Activated T-cell treated with anti-CD3 and anti-CD28 coated beads for 1 hour (primary cell): ENCODE data around the gene LRRK1.
A peak's percentile ranks its signal among the peaks of the same experiment; 100 is the strongest.

Source experiments
- DNase-seq: peaks from one replicate; pipeline ENCODE4 v3.0.0-alpha.2; 2020; ENCODE audit warnings: low read depth

Gene LRRK1

GRCh38 chr15:100909989-100910955, 8.9 kb upstream of the LRRK1 start:
- no peak for DNase-seq

- DNase-seq, result no peak
These were observed 8.1 kb upstream of the LRRK1 start for GRCh38 chr15:100911086-100911485.

GRCh38 chr15:100913961-100914360, 5.2 kb upstream of the LRRK1 start:
- DNase-seq, result no peak

DNA sequence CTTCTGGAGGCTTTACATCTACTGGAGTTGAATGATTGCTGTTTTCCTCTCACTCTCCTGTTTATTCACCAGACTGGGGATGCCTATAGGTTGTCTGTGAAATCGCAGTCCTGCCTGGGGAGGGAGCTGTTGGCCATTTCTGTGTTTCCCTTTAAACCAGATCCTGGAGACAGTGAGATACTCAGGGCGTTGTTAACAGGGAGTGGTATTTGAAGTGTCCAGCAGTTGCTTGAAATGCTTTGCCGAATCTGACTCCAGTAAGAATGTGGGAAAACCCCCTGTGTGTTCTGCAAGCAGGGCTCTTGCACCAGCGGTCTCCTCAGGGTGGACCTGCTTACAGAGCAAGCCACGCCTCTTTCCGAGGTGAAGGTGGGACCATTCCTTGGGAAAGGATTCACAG, 4.3 kb upstream of the LRRK1 start:
- DNase-seq, result no peak

DNA sequence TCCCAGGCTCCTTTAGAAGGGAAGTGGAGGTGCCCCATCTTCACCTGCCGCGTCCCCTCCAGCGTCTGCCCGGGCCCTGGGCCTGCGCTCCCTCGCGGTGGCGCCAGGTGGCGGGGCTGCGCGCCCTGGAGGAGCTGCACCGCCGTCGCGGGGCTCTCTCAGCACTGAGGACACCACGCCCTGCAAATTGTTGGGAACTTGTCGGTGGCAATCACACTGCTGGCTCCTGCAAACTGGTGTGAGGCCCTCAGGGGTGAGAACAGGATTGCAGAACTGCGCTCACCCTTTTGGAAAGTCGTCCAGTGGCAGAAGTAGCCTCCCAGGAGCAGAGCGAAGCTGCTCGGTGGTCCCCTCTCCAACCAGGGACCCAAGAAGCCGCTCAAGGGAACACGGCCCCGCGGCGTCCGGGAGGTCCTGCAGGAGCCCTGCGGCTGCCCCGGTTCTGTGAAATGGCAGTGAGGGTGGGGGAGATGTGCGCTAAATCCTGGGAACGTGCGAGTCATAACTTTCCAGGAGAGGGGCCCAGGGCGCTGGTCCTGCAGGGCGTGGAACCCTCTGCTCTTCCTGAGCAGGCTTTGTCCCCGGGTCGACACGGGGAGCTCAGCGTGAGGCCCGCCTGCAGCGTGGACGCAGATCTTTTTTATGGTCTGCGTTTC, 995 bp upstream of the LRRK1 start:
- DNase-seq, result peak; percentile 54

GRCh38 chr15:100919481-100920405, 586 bp downstream of the LRRK1 start:
- DNase-seq, result no peak

DNA sequence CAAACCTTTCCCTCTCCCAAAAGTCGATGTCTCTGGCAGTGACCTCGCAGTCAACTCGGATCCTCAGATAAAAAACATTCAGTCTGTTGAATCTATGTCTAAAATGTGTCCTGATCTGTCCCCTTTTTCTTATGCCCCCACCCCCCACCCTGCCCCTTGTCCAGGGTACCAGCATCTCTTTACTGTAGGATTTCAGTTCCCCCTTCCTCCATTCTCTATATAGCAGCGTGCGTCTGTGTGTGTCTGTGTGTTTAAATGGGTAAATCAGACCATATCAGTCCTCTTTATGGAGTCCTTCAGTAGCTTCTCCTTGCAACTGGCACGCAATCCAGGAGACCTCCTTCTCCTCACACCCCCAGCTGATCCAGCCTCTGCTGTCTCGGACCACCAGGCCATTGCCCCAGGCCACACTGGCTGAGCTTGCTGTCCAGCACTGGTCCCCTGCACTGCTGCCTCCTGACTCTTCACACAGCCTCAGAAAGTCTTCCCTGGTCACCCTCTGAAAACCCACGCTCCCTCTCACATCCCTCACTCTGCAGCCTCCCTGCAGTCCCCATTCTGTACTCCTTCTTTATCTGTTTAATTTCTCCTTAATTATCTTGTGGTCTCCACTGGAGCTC, 1.5 kb downstream of the LRRK1 start:
- DNase-seq, result no peak

DNA sequence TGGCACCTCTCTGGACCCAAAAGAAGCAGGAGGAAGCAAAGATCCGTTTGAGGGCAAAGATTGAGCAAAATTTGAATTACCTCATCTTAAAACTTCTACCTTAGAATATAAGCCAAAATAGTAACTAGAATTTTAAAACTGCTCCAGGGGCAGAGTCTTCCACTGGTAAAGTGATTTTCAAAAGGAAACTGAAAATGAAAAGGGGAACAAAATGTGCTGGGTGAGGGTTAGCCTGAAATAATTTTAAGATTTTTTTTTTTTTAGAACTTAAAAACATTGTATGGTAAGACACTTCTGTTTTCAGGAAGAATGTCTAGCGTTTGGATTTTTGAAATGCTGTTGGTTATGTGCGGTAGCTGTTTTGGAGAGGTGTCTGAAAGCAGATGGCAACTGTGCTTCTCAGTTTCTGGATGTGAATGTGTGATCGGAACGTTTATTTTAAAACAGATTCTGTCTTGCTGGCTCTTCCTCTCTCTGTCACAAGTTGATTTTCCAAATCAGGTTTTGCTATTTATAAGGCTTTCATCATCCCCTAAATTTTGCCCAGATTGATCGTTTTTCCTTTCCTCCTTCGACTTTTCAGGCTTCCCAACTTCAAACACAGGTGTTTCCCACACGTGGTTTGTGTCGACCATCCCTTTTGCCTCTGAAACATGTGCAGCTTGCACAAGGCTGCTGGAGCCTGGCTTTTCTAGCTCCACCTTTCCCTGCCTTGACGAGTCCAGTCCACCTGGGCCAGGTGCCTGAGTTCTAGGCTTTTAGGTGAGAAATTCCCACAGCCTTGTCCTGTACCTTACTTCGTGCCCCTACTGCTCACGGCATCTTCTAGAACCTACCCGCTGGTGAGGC, 3.3 kb downstream of the LRRK1 start:
- no peak for DNase-seq

GRCh38 chr15:100923076-100923475, 3.9 kb downstream of the LRRK1 start:
- no peak for DNase-seq

GRCh38 chr15:100923902-100924301, 4.7 kb downstream of the LRRK1 start:
- DNase-seq, result no peak

DNA sequence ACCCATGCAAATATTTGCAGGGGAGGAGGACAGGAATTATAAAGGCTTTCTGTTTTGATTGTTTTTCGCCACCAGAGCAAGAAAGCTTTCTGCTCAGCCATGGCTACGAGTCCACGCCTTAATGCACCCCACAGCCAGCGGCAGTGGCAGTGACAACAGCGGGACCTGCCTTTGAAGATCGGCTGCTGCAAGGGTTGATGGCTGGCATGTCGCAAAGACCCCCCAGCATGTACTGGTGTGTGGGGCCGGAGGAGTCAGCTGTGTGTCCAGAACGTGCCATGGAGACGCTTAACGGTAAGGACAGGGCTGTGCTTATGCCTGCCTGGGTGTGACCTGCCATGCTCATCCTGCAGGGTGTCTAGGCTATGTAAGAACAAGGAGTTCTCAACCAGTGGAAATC, 5.3 kb downstream of the LRRK1 start:
- DNase-seq, result no peak

- no peak for DNase-seq
These were observed 6.3 kb downstream of the LRRK1 start for GRCh38 chr15:100925480-100925879.

DNA sequence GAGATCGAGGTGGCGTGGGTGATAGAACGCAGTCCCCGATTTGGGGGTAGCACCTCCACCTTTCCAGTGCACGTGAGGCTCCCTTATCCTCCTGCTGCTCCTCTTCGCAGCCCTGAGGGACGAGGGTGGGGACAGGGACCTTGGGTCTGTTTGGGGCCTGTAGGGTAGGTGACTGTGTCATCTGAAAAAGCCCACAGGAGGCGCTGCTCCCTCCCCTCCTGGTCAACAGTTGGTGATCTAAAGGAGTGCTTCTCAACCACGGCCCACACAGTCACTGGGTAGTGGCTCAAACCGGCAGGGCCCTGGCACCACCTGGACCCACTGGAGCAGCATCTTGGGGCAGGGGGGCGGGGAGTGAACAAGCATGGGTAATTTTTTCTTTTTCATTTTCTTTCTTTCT, 7.1 kb downstream of the LRRK1 start:
- DNase-seq, result no peak

- no peak for DNase-seq
These were observed 8.0 kb downstream of the LRRK1 start for GRCh38 chr15:100926971-100927756.

DNA sequence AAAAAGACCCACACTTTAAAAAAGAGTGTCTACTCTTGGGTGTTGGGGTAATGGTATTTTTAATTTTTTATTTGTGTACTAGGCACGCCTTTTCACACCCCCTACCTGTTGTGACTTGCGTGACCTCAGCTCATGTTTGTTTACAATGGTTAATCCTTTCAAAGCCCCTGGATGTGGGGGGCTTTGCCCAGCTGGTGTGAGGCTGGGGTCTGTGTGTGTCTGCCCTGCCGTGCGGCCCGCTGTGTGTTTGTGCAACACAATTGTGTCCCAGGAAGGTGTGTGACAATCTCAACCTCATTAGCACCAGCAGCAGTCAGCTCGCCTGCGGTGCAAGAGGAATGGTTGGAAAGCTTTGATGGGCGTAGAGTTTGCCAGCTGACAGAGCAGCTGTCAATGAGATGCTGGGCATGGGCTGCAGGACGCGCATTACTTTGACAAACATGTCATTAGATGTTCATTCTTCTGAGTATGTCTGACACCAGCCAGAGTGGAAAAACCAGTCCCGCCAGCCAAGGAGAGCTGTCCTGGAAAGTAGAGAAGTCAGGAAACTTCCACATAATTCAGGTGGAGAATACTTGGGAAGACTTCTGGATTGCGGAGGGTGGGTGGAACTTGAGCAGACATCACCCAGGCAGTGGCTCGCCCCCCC, 9.6 kb downstream of the LRRK1 start:
- no peak for DNase-seq

DNA sequence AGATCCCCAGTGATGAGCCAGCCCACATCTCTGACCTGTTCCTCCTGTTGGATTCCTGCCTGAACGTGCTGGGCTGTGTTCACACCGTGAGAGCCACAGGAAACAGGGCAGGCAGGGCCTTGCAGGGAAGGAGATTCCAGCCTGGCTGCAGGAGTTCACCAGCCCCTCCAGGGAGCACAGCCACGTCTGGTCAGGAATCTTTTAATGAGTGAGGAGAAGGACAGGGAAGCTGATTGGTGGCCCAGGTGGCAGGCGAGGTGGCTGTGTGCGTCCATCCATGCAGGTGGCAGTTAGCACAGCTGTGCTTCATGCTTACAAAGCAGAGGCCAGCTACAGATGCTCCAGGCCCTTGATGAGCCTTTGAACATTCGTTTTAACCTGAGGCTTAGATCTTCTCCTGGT, 10.5 kb downstream of the LRRK1 start:
- DNase-seq, result no peak

GRCh38 chr15:100930306-100930848, 11.2 kb downstream of the LRRK1 start:
- no peak for DNase-seq

DNA sequence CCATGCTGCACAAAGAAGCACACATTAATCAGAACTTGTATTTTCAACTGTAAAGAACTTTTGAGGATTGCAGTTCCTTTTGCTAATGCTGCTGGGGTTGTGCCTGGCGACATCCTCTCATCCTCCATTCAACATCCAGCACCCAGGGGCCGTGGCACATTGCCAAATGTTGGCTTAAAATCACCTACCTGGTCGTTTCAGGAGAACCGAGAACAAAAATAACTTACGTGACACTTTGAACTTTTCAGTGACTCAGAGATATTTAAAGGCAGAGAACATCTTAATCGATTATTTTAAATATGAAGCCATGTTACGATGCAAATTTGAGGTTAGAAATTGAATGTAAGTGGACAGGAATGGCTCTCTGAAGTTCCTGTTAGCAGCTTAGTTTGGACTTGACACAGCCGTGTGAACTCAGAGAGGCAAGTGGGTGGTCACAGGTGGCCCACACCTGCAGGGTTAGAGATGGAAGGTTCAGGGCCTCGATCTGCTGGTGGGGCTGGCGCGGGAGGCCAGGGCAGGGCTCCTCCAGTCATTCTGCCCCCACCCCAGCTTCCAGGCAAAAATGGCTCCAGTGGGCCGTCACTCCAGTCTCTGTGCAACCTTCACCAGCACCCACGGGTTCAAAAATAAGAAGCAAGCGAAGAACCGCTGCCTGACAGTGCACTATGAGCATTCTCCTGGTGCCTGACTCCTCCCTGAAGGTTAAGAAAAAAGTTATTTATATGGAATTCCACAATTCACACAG, 12.2 kb downstream of the LRRK1 start:
- no peak for DNase-seq
